ENCODE results near the gene ARHGEF16.

GRCh38 chr1:3405491-3405890 lies 49.0 kb upstream of the ARHGEF16 start:
- TF ChIP-seq CTCF (IDR thresholded peaks at IDR 0.05; ENCODE audit: poor library complexity) (no peak), EZH2 (IDR thresholded peaks at IDR 0.05; ENCODE audit: borderline replicate concordance) (no peak)
